ENCODE measurements around the gene LUZP2. TPM values are rescaled to one million over a fixed set of nuclear protein-coding genes. Genes with fewer than 3 reads are reported as not detected.

Gene LUZP2
- total and polyA plus RNA-seq, 4 donors: 0.05 TPM; not detected in 3

GRCh38 chr11:24598641-24599040 is 101.8 kb downstream of the LUZP2 start:
- no peaks in the 10 kb centered on the region for H3K9me3 ChIP-seq (ENCODE audit: control insufficient read depth in 4 of 4, low read length in 3 of 4)
- no peaks in the 10 kb centered on the region for H3K4me1 ChIP-seq (ENCODE audit: control insufficient read depth in 4 of 4, insufficient read depth in 4 of 4, low read length in 3 of 4)
- H3K27me3 ChIP-seq (ENCODE audit: control insufficient read depth in 4 of 4, insufficient read depth in 4 of 4, low read length in 3 of 4): no peaks in the 10 kb centered on the region
- 41% methylated on average over 2 of the region's 2 CpGs for WGBS
- no peaks in the 10 kb centered on the region for H3K36me3 ChIP-seq (ENCODE audit: control insufficient read depth in 4 of 4, insufficient read depth in 3 of 4, low read depth in 1 of 4, low read length in 3 of 4)
- TF ChIP-seq SP1 (IDR thresholded peaks at IDR 0.05): no peak
- TF ChIP-seq EGR1 (IDR thresholded peaks at IDR 0.05; ENCODE audit: low read depth in 2 of 2): no peak
- no peak for TF ChIP-seq RXRA (IDR thresholded peaks at IDR 0.05)
- no peak for TF ChIP-seq HNF4A (conservative IDR thresholded peaks at IDR 0.05)
- no peak for TF ChIP-seq MAX (IDR thresholded peaks at IDR 0.05)
- no peak for TF ChIP-seq ZBTB33 (IDR thresholded peaks at IDR 0.05)
- TF ChIP-seq TAF1 (conservative IDR thresholded peaks at IDR 0.05): no peak
- no peak for TF ChIP-seq GABPA (IDR thresholded peaks at IDR 0.05 in 1 of 2, conservative IDR thresholded peaks at IDR 0.05 in 1 of 2)
- no peak for TF ChIP-seq HNF4G (IDR thresholded peaks at IDR 0.05)
- TF ChIP-seq FOXA1 (IDR thresholded peaks at IDR 0.05): no peak
- no peak for TF ChIP-seq NR2F2 (IDR thresholded peaks at IDR 0.05)
- DNase-seq (ENCODE audit: low spot score): no peak
- H3K4me3 ChIP-seq (ENCODE audit: low read depth in 1 of 3, low read length in 3 of 3): no peak overlapping the region
- H3K27ac ChIP-seq (ENCODE audit: low read depth in 1 of 2, low read length in 2 of 2): no peak overlapping the region
- H3K9ac ChIP-seq (ENCODE audit: low read depth in 1 of 2, low read length in 2 of 2): no peak overlapping the region

- no peak for DNase-seq (ENCODE audit: low spot score)
- WGBS: 75% methylated on average over 4 of the region's 4 CpGs
- H3K27me3 ChIP-seq (ENCODE audit: control insufficient read depth in 4 of 4, insufficient read depth in 4 of 4, low read length in 3 of 4): no peaks in the 10 kb centered on the region
Measured at GRCh38 chr11:24609192-24610119, 112.6 kb downstream of the LUZP2 start.

More at GRCh38 chr11:24609192-24610119, 112.6 kb downstream of the LUZP2 start:
- TF ChIP-seq CTCF (IDR thresholded peaks at IDR 0.05; ENCODE audit: low read depth, low read length, missing input control) (no peak), JUND (IDR thresholded peaks at IDR 0.05) (no peak), ZBTB33 (IDR thresholded peaks at IDR 0.05) (no peak), FOXA1 (IDR thresholded peaks at IDR 0.05) (no peak), NR2F2 (IDR thresholded peaks at IDR 0.05) (no peak), ATF3 (IDR thresholded peaks at IDR 0.05) (no peak), HNF4A (conservative IDR thresholded peaks at IDR 0.05) (no peak), RAD21 (IDR thresholded peaks at IDR 0.05) (no peak), SP1 (IDR thresholded peaks at IDR 0.05) (no peak), RXRA (IDR thresholded peaks at IDR 0.05) (no peak), MAX (IDR thresholded peaks at IDR 0.05) (no peak), HNF4G (IDR thresholded peaks at IDR 0.05) (no peak), GABPA (IDR thresholded peaks at IDR 0.05 in 1 of 2, conservative IDR thresholded peaks at IDR 0.05 in 1 of 2) (no peak), TAF1 (conservative IDR thresholded peaks at IDR 0.05) (no peak), FOXA2 (IDR thresholded peaks at IDR 0.05) (no peak), EGR1 (IDR thresholded peaks at IDR 0.05; ENCODE audit: low read depth in 2 of 2) (no peak), YY1 (IDR thresholded peaks at IDR 0.05) (no peak)
- Histone ChIP-seq H3K9ac (ENCODE audit: low read depth in 1 of 2, low read length in 2 of 2) (no peak overlapping the region), H3K4me3 (ENCODE audit: low read depth in 1 of 3, low read length in 3 of 3) (no peak overlapping the region), H3K4me1 (ENCODE audit: control insufficient read depth in 4 of 4, insufficient read depth in 4 of 4, low read length in 3 of 4) (no peaks in the 10 kb centered on the region), H3K9me3 (ENCODE audit: control insufficient read depth in 4 of 4, low read length in 3 of 4) (no peaks in the 10 kb centered on the region), H3K27ac (ENCODE audit: low read depth in 1 of 2, low read length in 2 of 2) (no peak overlapping the region), H3K36me3 (ENCODE audit: control insufficient read depth in 4 of 4, insufficient read depth in 3 of 4, low read depth in 1 of 4, low read length in 3 of 4) (no peaks in the 10 kb centered on the region)

All from liver (tissue), 9 donors.